GM06990 (cell line): ENCODE results near the gene TMEM151A.

ENCODE experiments used
- DNase-seq: peaks from one replicate; pipeline ENCODE4 v3.0.0-alpha.2; 2011; ENCODE audit not compliant: insufficient read length; ENCODE audit errors: extremely low read depth
- H3K27me3 ChIP-seq: replicated peaks from 2 replicates; pipeline ENCODE4 v1.6.0; 2011; ENCODE audit warnings: low read length; ENCODE audit not compliant: control insufficient read depth, insufficient read depth
- H3K36me3 ChIP-seq: 2 replicates; pipeline ENCODE4 v1.5.1; 2011; ENCODE audit warnings: low read length; ENCODE audit not compliant: control insufficient read depth, insufficient read depth
- H3K4me3 ChIP-seq: replicated peaks from 2 replicates; pipeline ENCODE4 v1.5.1; 2011; ENCODE audit warnings: low read depth, mild to moderate bottlenecking, control low read depth, low read length
- CTCF ChIP-seq: IDR thresholded peaks from 2 replicates; pipeline ENCODE4 v1.5.1; 2011; ENCODE audit warnings: low read length, control low read depth, mild to moderate bottlenecking, inconsistent platforms; ENCODE audit not compliant: insufficient read depth, poor library complexity, severe bottlenecking

TMEM151A gene

GRCh38 chr11:66333896-66334604 is 42.4 kb downstream of the TMEM151A start:
- Histone ChIP-seq H3K4me3 (no peak overlapping the region), H3K36me3 (peaks cover 15% of the 10 kb centered on the region)
- TF ChIP-seq CTCF = no peak

DNA sequence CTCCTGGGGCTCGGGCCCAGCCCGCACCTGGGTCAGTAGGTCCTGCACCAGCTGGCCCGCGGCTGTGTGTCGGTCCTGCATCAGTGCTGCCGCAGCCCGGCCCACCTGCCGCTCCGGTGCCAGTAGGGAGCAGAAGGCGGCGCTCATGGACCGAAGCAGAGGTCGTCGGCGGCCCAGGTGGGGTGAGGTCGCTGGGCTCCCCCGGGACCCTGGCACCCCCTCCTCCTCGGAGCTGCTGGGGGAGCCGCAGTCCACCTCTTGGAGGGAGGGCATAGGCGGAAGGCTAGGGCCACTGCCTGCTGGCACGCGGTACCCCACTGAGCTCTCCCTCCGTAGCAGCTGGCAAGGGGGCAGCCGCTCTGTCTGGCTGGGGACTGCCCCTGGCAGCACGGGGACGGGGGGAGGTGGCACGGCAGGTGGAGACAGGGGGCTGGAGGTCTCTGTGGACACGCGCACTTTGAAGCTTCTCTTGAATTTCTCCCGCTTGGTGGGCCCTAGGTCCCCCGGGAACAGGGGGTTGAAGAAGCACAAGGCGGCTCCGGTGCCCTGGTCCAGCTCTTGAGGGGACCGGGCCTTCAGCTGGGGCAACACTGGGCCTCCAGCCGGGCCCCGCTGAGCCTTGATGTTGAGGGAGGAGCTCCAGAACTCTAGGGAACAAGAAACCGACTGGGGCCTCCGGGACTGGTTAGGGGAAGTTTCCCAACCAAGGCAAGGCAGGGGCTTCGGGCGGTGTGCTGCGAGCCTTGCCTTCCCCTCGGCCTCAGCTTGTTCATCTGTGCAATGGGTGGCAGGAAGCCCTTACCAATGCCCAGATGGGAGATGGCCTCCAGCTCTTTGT is 43.1 kb downstream of the TMEM151A start:
- Histone ChIP-seq H3K36me3 (peaks cover 21% of the 10 kb centered on the region), H3K27me3 (no peaks in the 10 kb centered on the region), H3K4me3 (no peak overlapping the region)
- TF ChIP-seq CTCF = no peak
- no peak for DNase-seq

More at GRCh38 chr11:66333896-66334604, 42.4 kb downstream of the TMEM151A start:
- DNase-seq = no peak
- H3K27me3 ChIP-seq = no peaks in the 10 kb centered on the region

DNA sequence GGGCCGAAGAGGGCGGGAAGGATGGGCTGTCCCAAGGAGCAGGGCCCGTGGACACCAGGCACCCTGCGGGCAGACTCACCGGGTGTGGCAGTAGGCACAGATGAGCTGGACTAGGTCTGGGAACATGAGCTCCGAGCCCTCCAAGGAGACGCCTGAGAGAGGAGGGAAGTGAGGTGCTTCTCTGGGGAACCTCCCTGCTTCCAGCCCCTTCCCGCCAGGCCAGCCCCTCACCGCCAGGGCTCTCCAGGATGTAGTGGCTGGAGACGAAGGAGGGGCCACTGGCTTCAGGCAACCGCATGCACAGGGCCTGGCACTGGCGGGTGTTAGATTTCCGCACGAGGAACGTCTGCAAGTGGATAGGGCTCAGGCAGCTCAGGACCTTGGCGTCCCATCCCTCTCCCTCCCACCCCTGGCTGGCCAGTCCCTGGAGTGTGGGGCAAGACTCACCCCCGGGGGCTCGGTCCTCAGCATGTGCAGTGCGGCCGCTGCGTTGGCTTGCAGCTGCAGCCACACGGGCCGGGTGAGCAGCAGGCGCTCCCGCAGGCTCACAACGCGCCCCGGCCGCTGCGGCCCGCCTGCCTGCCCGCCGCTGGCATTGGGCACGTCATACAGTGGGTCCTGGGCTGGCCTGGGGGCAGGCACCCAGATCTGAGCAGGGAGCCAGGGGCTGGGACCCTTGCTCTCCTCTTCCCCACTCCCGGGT is 44.0 kb downstream of the TMEM151A start:
- no peak for DNase-seq
- Histone ChIP-seq H3K36me3 (peaks cover 23% of the 10 kb centered on the region), H3K27me3 (no peaks in the 10 kb centered on the region), H3K4me3 (no peak overlapping the region)
- TF ChIP-seq CTCF = no peak

DNA sequence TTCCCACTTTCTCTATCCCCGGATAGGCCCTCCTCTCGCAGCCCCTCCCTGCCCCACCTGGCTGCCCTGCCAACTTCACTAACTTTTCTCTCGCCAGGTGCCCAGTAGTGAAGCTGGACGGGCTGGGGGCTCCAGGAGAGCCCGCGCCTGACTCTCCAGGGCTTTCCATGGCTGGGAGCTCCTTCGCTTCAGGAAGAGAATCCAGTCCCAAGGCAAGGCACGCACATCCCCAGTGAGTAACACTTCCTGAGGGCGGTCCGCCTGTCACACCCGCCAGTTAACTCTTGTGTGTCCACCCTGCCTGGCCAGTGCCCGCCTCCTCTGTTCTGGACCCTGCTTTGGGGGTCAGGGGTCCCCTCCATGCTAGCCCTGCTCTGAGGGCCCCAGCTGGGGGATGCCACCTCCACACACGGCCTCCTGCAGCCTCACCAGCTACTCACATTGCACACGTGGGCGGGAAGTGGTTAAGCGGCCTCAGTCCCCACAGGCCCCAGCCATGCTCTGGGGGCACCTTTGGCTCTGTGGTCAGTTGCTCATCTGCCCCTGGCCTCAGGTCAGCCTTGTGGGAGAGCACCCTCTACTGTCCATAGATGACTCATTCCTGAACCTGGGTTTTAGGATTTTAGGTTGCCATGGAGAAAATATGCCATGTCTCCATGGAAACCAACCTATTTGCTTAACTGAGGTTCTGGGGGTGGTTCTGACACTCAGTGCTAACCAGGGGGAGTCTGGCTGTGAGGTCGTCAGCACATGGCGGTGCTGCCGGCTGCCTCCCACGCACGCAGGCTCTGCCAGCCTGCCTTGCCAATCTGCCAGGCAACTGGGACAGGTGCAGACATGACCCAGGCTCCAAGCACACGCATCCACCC is 44.8 kb downstream of the TMEM151A start, which contains the start of gene RIN1:
Gene RIN1, minus strand, starts transcription at position 201 of the 869 bp plus-strand sequence. Its CDS starts 32 bp downstream, at position 169.
- Histone ChIP-seq H3K27me3 (no peaks in the 10 kb centered on the region), H3K4me3 (no peak within 1 kb of the TSS), H3K36me3 (peaks cover 27% of the 10 kb centered on the region)
- TF ChIP-seq CTCF = peak; percentile 24
- DNase-seq = peak; percentile 78
